Kidney (tissue), 14 donors: ENCODE measurements around the gene LACTBL1. TPM values are rescaled to one million over a fixed set of nuclear protein-coding genes. Genes with fewer than 3 reads are reported as not detected.

ENCODE experiments used
- DNase-seq, 5 donors: peaks; one replicate each; pipeline ENCODE4 v3.0.0-alpha.2; 2013 to 2020
- FAIRE-seq: peaks from 2 replicates; lab custom pipeline; 2012; peaks lifted over from hg19 to GRCh38; lab: Jason Lieb, UNC
- H3K27ac ChIP-seq, 2 donors: one replicate each; pipeline ENCODE4 v1.7.0; 2013; ENCODE audit warnings: low read depth in 2 of 2, low read length in 2 of 2, inconsistent platforms in 1 of 2
- H3K27me3 ChIP-seq: one replicate; pipeline ENCODE4 v1.7.1; 2013; ENCODE audit warnings: low read length, inconsistent platforms; ENCODE audit not compliant: control insufficient read depth, insufficient read depth
- H3K36me3 ChIP-seq, 3 donors: one replicate each; pipeline versions ENCODE4 v1.7.0 to v1.7.1; 2013; ENCODE audit warnings: low read length in 3 of 3, control low read depth in 1 of 3, inconsistent platforms in 1 of 3; ENCODE audit not compliant: insufficient read depth in 3 of 3, control insufficient read depth in 2 of 3
- H3K4me1 ChIP-seq, 3 donors: one replicate each; pipeline versions ENCODE4 v1.7.0 to v1.7.1; 2013; ENCODE audit warnings: low read length in 3 of 3, inconsistent platforms in 1 of 3, low read depth in 1 of 3; ENCODE audit not compliant: control insufficient read depth in 2 of 3, insufficient read depth in 2 of 3
- H3K4me3 ChIP-seq, 3 donors: one replicate each; pipeline versions ENCODE4 v1.7.0 to v1.8.1; 2013; ENCODE audit warnings: low read length in 3 of 3, control low read depth in 1 of 3, inconsistent platforms in 1 of 3
- H3K9ac ChIP-seq, 3 donors: one replicate each; pipeline versions ENCODE4 v1.7.0 to v1.7.1; 2013; ENCODE audit warnings: low read length in 3 of 3, control low read depth in 1 of 3, inconsistent platforms in 1 of 3
- H3K9me3 ChIP-seq, 3 donors: one replicate each; pipeline versions ENCODE4 v1.7.0 to v1.7.1; 2013; ENCODE audit warnings: low read length in 3 of 3, control low read depth in 1 of 3, inconsistent platforms in 1 of 3; ENCODE audit not compliant: control insufficient read depth in 2 of 3, insufficient read depth in 1 of 3
- intact Hi-C: fragments of 100-400 bp; cut with DNase I; formaldehyde crosslinking; loops from one replicate; pipeline ENCODE4 v1.11.1; 2022
- polyA plus RNA-seq: library from polyadenylated mRNA; stranded (reverse); fragments of 350-450 nt; fragmentation: Illumina TruSeq; extraction: RNeasy Lipid Tissue Mini Kit (QIAGEN cat#74804); gene quantifications from one replicate; pipeline ENCODE4 v1.2.3, GENCODE V29; 2014; ENCODE audit warnings: low read depth, low replicate concordance; ENCODE audit not compliant: insufficient read depth
- total RNA-seq: library from RNA; stranded (reverse); fragmentation: NEBNext Ultra II Directional; extraction: Animal tissue kit (Norgen Biotek cat#: 25700); gene quantifications from one replicate; pipeline ENCODE4 v1.2.1, GENCODE V29; 2021
- TF ChIP-seq, protein P1 (sequence below): IDR thresholded peaks from 3 replicates; pipeline ENCODE4 v1.5.1; 2012; ENCODE audit warnings: mild to moderate bottlenecking, moderate library complexity, borderline replicate concordance; ENCODE audit not compliant: insufficient read depth; ENCODE audit errors: extremely low read depth
- donor health status: control.
- donor health status: control.
- donor health status: control.
- donor health status: control.
- donor health status: control.
- donor health status: DM: yes; HTN: yes; CAD: no.
- donor health status: Normal renal cell carcinoma (clear cell type).

LACTBL1 gene
- total and polyA plus RNA-seq, 2 donors from 2014 or later: not detected

DNA sequence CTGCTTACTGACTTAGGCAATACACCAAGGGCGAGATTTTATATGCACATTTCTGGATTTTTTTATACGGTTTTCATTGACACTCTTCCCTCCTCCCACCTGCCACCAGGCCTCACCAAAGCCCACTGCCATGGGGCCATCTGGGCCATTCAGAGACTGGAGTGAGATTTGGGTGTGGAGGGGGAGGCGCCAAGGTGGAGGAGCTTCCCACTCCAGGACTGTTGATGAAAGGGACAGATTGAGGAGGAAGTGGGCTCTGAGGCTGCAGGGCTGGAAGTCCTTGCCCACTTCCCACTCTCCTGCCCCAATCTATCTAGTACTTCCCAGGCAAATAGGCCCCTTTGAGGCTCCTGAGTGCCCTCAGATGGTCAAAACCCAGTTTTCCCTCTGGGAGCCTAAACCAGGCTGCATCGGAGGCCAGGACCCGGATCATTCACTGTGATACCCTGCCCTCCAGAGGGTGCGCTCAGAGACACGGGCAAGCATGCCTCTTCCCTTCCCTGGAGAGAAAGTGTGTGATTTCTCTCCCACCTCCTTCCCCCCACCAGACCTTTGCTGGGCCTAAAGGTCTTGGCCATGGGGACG is 57.9 kb downstream of the LACTBL1 start:
- H3K4me3 ChIP-seq: no peak overlapping the region
- TF ChIP-seq, protein P1, sequence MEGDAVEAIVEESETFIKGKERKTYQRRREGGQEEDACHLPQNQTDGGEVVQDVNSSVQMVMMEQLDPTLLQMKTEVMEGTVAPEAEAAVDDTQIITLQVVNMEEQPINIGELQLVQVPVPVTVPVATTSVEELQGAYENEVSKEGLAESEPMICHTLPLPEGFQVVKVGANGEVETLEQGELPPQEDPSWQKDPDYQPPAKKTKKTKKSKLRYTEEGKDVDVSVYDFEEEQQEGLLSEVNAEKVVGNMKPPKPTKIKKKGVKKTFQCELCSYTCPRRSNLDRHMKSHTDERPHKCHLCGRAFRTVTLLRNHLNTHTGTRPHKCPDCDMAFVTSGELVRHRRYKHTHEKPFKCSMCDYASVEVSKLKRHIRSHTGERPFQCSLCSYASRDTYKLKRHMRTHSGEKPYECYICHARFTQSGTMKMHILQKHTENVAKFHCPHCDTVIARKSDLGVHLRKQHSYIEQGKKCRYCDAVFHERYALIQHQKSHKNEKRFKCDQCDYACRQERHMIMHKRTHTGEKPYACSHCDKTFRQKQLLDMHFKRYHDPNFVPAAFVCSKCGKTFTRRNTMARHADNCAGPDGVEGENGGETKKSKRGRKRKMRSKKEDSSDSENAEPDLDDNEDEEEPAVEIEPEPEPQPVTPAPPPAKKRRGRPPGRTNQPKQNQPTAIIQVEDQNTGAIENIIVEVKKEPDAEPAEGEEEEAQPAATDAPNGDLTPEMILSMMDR: no peak
- FAIRE-seq: no peak
- H3K9ac ChIP-seq: no peak overlapping the region
- no peak overlapping the region for H3K27ac ChIP-seq
- no peaks in the 10 kb centered on the region for H3K36me3 ChIP-seq
- H3K9me3 ChIP-seq: no peaks in the 10 kb centered on the region
- intact Hi-C loops: no loop called here
- no peaks in the 10 kb centered on the region for H3K4me1 ChIP-seq
- no peaks in the 10 kb centered on the region for H3K27me3 ChIP-seq
- DNase-seq: no peak

DNA sequence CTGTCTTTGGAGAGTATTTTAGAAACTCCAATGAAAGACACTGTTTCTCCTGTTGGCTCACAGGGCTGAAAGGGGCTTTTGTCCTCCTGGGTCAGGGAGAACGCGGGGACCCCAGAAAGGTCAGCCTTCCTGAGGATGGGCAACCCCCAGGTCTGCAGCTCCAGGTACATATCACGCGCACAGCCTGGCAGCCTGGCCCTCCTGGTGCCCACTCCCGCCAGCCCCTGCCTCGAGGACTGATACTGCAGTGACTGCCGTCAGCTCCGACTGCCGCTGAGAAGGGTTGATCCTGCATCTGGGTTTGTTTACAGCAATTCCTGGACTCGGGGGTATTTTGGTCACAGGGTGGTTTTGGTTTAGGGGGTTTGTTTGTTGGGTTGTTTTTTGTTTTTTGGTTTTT is 58.5 kb downstream of the LACTBL1 start:
- no peak overlapping the region for H3K27ac ChIP-seq
- no peak overlapping the region for H3K9ac ChIP-seq
- H3K4me1 ChIP-seq: no peaks in the 10 kb centered on the region
- TF ChIP-seq, protein P1: no peak
- intact Hi-C loops: no loop called here
- no peak for DNase-seq
- H3K4me3 ChIP-seq: no peak overlapping the region
- H3K36me3 ChIP-seq: no peaks in the 10 kb centered on the region
- FAIRE-seq: no peak
- no peaks in the 10 kb centered on the region for H3K9me3 ChIP-seq
- no peaks in the 10 kb centered on the region for H3K27me3 ChIP-seq

DNA sequence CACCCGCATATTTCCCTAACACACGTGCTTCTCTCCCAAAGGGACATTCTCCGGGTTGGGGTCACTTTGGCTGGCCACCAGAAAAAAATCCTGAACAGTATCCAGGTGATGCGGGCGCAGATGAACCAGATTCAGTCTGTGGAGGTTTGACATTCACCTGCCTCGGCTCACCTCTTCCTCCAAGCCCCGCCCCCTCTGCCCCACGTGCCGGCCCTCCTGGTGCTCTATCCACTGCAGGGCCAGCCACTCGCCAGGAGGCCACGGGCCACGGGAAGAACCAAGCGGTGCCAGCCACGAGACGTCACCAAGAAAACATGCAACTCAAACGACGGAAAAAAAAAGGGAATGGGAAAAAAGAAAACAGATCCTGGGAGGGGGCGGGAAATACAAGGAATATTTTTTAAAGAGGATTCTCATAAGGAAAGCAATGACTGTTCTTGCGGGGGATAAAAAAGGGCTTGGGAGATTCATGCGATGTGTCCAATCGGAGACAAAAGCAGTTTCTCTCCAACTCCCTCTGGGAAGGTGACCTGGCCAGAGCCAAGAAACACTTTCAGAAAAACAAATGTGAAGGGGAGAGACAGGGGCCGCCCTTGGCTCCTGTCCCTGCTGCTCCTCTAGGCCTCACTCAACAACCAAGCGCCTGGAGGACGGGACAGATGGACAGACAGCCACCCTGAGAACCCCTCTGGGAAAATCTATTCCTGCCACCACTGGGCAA is 59.1 kb downstream of the LACTBL1 start:
- no peak overlapping the region for H3K27ac ChIP-seq
- TF ChIP-seq, protein P1: no peak
- H3K36me3 ChIP-seq: no peaks in the 10 kb centered on the region
- no peak overlapping the region for H3K9ac ChIP-seq
- no peaks in the 10 kb centered on the region for H3K4me1 ChIP-seq
- intact Hi-C loops: no loop called here
- H3K4me3 ChIP-seq: no peak overlapping the region
- DNase-seq (no peak), FAIRE-seq (no peak)
- H3K9me3 ChIP-seq: no peaks in the 10 kb centered on the region
- H3K27me3 ChIP-seq: no peaks in the 10 kb centered on the region

GRCh38 chr1:22912311-22912710 is 60.4 kb downstream of the LACTBL1 start:
- no peak overlapping the region for H3K9ac ChIP-seq
- TF ChIP-seq, protein P1: no peak
- DNase-seq (no peak), FAIRE-seq (no peak)
- H3K27me3 ChIP-seq: no peaks in the 10 kb centered on the region
- no peaks in the 10 kb centered on the region for H3K4me1 ChIP-seq
- H3K4me3 ChIP-seq: no peak overlapping the region
- no peaks in the 10 kb centered on the region for H3K9me3 ChIP-seq
- intact Hi-C loops: no loop called here
- no peak overlapping the region for H3K27ac ChIP-seq
- no peaks in the 10 kb centered on the region for H3K36me3 ChIP-seq
